ENCODE results near the gene PHLPP1.

The PHLPP1 gene

GRCh38 chr18:62763101-62763521 lies 47.8 kb downstream of the PHLPP1 start:
- Histone ChIP-seq H3K4me2 (ENCODE audit: low read length) (no peak overlapping the region), H3K4me3 (ENCODE audit: low read length) (no peak overlapping the region), H3K27ac (ENCODE audit: low read length) (no peak overlapping the region), H3K79me2 (ENCODE audit: low read length) (no peaks in the 10 kb centered on the region), H2AFZ (ENCODE audit: low read depth, low read length) (no peak overlapping the region), H3K9me3 (ENCODE audit: insufficient read depth, low read length) (no peaks in the 10 kb centered on the region), H3K9ac (ENCODE audit: low read length) (no peak overlapping the region), H3K27me3 (ENCODE audit: low read depth, low read length) (no peaks in the 10 kb centered on the region), H3K36me3 (replicated peaks; ENCODE audit: low read depth, low read length) (no peaks in the 10 kb centered on the region), H4K20me1 (ENCODE audit: insufficient read depth, low read length) (0 out of 2 replicates have a peak, but pooled peaks cover 3% of the 10 kb centered on the region), H3K4me1 (ENCODE audit: low read length) (peaks cover 2% of the 10 kb centered on the region; the same call in 1 of the 2 replicates)
- no peak for TF ChIP-seq CTCF (IDR thresholded peaks at IDR 0.05; ENCODE audit: low read depth, low read length)
- TF ChIP-seq EZH2phosphoT487 (IDR thresholded peaks at IDR 0.05; ENCODE audit: low read depth), result no peak

GRCh38 chr18:62766266-62766665 lies 50.9 kb downstream of the PHLPP1 start:
- H2AFZ ChIP-seq (ENCODE audit: low read depth, low read length), result no peak overlapping the region
- no peaks in the 10 kb centered on the region for H4K20me1 ChIP-seq (ENCODE audit: insufficient read depth, low read length)
- no peaks in the 10 kb centered on the region for H3K9me3 ChIP-seq (ENCODE audit: insufficient read depth, low read length)
- no peak overlapping the region for H3K4me3 ChIP-seq (ENCODE audit: low read length)
- H3K27me3 ChIP-seq (ENCODE audit: low read depth, low read length), result no peaks in the 10 kb centered on the region
- TF ChIP-seq CTCF (IDR thresholded peaks at IDR 0.05; ENCODE audit: low read depth, low read length) (no peak), EZH2phosphoT487 (IDR thresholded peaks at IDR 0.05; ENCODE audit: low read depth) (no peak)
- H3K4me2 ChIP-seq (ENCODE audit: low read length), result no peak overlapping the region
- H3K9ac ChIP-seq (ENCODE audit: low read length), result no peak overlapping the region
- H3K36me3 ChIP-seq (replicated peaks; ENCODE audit: low read depth, low read length), result no peaks in the 10 kb centered on the region
- H3K79me2 ChIP-seq (ENCODE audit: low read length), result no peaks in the 10 kb centered on the region
- no peak overlapping the region for H3K27ac ChIP-seq (ENCODE audit: low read length)
- H3K4me1 ChIP-seq (ENCODE audit: low read length), result peaks cover 2% of the 10 kb centered on the region

- no peak overlapping the region for H3K4me3 ChIP-seq (ENCODE audit: low read length)
- no peak overlapping the region for H3K9ac ChIP-seq (ENCODE audit: low read length)
- TF ChIP-seq CTCF (IDR thresholded peaks at IDR 0.05; ENCODE audit: low read depth, low read length), result no peak
- no peaks in the 10 kb centered on the region for H3K27me3 ChIP-seq (ENCODE audit: low read depth, low read length)
- H3K27ac ChIP-seq (ENCODE audit: low read length), result no peak overlapping the region
- H3K4me1 ChIP-seq (ENCODE audit: low read length), result peaks cover 10% of the 10 kb centered on the region
- H3K4me2 ChIP-seq (ENCODE audit: low read length), result no peak overlapping the region
- no peak overlapping the region for H2AFZ ChIP-seq (ENCODE audit: low read depth, low read length)
- H3K79me2 ChIP-seq (ENCODE audit: low read length), result no peaks in the 10 kb centered on the region
- H3K9me3 ChIP-seq (ENCODE audit: insufficient read depth, low read length), result no peaks in the 10 kb centered on the region
- H3K36me3 ChIP-seq (replicated peaks; ENCODE audit: low read depth, low read length), result no peaks in the 10 kb centered on the region
- H4K20me1 ChIP-seq (ENCODE audit: insufficient read depth, low read length), result no peaks in the 10 kb centered on the region
These were observed 52.0 kb downstream of the PHLPP1 start for GRCh38 chr18:62767321-62767720.

- Histone ChIP-seq H3K27me3 (ENCODE audit: low read depth, low read length) (no peaks in the 10 kb centered on the region), H4K20me1 (ENCODE audit: insufficient read depth, low read length) (no peaks in the 10 kb centered on the region), H3K9ac (ENCODE audit: low read length) (no peak overlapping the region), H2AFZ (ENCODE audit: low read depth, low read length) (no peak overlapping the region), H3K9me3 (ENCODE audit: insufficient read depth, low read length) (no peaks in the 10 kb centered on the region), H3K4me1 (ENCODE audit: low read length) (peaks cover 10% of the 10 kb centered on the region), H3K36me3 (replicated peaks; ENCODE audit: low read depth, low read length) (no peaks in the 10 kb centered on the region), H3K4me2 (ENCODE audit: low read length) (no peak overlapping the region), H3K4me3 (ENCODE audit: low read length) (no peak overlapping the region), H3K27ac (ENCODE audit: low read length) (no peak overlapping the region), H3K79me2 (ENCODE audit: low read length) (no peaks in the 10 kb centered on the region)
- no peak for TF ChIP-seq CTCF (IDR thresholded peaks at IDR 0.05; ENCODE audit: low read depth, low read length)
- TF ChIP-seq EZH2phosphoT487 (IDR thresholded peaks at IDR 0.05; ENCODE audit: low read depth), result no peak
These were observed 52.7 kb downstream of the PHLPP1 start for GRCh38 chr18:62767836-62768557.
